GM20000 (cell line): ENCODE measurements around the gene FBXW4.

Experiments used
- DNase-seq: peaks from one replicate; pipeline ENCODE4 v3.0.0; 2012; ENCODE audit warnings: low spot score
- TF ChIP-seq, protein P1 (sequence below): IDR thresholded peaks from 2 replicates; pipeline ENCODE4 v1.5.1; 2012; ENCODE audit warnings: mild to moderate bottlenecking, control low read depth; ENCODE audit errors: extremely low read depth, missing control alignments

The FBXW4 gene

DNA sequence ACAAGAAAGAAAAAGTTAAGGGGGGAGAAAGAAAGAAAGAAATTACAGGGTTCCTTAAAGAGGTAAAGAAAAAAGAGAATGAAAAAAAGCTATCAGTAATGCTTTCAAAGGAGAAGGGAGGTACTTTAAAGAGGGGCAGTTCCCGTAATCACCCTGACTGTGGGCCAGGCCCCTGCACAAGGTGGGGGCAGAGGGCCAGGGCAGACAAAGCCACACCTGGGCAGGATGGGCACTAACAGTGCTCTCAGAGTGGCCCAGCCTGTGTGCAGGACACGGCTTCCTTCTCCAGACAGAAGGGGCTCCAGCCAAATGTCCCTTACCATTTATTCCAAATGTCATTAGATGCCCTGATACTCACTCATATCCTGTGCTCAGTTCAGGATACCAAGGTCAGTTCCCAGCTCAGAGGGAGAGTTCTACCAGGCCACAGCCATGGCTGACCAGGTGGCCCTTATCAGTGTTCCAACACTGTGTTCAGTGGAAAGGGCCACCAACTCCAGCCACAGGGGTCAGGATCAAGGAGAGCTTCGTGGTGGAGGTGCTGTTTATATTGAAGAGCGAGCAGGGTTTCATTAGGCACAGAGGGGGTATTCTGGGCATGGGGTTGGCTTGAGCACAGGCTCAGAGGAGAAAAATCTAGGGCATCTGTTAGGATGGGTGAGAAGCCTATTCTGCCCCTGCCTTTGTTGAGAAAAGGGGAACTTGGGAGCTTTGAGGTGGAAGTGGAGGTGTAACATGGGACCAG is 77.0 kb downstream of the FBXW4 start:
- DNase-seq: no peak
- TF ChIP-seq, protein P1, sequence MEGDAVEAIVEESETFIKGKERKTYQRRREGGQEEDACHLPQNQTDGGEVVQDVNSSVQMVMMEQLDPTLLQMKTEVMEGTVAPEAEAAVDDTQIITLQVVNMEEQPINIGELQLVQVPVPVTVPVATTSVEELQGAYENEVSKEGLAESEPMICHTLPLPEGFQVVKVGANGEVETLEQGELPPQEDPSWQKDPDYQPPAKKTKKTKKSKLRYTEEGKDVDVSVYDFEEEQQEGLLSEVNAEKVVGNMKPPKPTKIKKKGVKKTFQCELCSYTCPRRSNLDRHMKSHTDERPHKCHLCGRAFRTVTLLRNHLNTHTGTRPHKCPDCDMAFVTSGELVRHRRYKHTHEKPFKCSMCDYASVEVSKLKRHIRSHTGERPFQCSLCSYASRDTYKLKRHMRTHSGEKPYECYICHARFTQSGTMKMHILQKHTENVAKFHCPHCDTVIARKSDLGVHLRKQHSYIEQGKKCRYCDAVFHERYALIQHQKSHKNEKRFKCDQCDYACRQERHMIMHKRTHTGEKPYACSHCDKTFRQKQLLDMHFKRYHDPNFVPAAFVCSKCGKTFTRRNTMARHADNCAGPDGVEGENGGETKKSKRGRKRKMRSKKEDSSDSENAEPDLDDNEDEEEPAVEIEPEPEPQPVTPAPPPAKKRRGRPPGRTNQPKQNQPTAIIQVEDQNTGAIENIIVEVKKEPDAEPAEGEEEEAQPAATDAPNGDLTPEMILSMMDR: no peak

DNA sequence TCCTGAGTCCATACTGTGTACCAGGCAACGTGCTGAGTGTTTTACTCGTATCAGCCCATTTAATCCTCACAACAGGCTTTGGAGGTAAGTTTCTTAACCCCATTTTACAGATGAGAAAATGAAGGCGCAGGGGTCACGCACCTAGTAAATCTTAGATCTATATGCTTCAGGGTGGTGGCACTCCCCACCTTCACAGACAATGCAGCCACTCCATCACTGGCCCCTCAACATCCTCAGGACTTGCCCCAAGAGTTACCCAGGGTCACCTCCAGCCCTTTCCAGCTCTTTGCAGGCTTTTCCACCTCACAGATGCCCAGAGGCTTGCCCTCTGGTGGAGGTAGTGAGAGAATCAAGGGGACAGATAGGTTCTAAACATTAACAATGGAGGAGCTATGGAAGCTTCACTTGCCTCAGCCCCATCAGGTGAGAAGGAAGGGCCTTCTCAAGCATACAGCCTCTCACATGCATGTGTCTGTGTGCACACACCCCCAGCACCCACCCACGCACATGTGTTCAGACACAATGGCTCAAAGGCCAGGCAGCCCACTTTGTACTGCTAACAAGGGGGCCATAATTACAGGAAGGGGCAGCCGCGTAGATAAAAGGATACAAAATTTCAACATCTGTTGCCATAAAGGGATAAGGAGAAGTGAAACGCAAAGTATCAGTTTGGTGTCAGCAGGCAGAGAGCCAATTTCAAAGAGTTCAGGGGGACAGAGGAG is 77.7 kb downstream of the FBXW4 start:
- TF ChIP-seq, protein P1: no peak
- peak; percentile 77 for DNase-seq

DNA sequence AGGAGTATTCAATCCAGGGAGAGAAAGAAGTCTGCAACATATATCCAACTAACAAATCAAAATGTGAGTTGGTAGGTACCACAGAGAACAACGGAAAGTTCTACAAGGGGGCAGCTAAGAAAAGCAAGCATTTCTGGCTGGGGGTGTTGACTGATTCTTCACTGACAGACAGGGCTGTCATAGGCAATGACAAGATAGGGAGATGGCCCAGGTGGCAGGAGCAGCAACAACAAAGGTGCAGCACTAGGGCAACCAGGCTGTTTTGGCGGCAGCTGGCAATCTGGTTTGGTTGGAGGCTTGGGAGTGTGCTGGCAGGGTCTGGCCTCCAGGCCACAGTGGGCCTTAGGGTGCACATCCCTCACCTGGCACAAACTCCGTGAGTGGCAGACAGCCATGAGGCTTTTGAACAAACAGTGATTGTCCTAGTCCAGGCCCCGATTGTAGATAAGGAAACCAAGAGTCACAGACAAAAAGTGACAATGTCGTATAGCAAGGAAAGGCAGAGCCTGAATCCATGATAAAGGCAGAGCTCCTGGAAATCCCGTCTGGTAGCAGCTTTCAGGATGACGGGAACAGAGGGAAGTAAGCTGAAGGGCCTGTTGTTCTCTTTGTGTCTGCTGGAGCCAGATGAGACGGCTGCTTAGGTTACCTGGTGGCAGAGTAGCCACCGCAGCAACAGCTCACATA is 78.4 kb downstream of the FBXW4 start:
- TF ChIP-seq, protein P1: no peak

DNA sequence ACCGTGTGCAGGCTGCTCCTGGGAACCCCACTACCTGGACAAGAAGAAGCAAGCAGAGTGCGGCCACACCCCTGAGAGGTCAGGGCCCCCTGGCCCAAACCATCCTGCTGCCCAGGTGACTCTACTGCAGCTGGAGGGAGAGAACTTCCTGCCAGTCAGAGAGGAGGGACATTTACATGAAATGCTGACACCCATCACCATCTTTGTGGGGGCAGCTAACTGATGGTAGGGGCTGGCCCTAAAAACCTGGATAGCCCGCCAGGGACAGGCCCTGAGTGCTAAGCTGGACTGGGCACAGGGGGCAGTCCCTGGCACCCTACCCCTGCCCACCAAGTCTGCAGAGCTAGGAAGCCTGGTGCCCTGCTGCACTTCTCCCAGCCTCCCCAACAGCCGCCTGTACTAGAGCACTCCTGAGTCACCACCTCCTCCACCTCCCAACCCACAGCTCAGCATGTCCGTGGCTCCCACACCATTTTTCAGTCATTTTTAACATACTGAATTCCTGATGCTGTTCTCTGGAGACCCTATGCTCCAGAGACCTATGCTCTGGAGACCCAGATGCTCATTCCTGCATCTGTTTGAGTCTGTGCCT is 79.3 kb downstream of the FBXW4 start:
- no peak for DNase-seq
- TF ChIP-seq, protein P1: no peak

More for the DNA sequence above, 78.4 kb downstream of the FBXW4 start:
- DNase-seq: no peak

DNA sequence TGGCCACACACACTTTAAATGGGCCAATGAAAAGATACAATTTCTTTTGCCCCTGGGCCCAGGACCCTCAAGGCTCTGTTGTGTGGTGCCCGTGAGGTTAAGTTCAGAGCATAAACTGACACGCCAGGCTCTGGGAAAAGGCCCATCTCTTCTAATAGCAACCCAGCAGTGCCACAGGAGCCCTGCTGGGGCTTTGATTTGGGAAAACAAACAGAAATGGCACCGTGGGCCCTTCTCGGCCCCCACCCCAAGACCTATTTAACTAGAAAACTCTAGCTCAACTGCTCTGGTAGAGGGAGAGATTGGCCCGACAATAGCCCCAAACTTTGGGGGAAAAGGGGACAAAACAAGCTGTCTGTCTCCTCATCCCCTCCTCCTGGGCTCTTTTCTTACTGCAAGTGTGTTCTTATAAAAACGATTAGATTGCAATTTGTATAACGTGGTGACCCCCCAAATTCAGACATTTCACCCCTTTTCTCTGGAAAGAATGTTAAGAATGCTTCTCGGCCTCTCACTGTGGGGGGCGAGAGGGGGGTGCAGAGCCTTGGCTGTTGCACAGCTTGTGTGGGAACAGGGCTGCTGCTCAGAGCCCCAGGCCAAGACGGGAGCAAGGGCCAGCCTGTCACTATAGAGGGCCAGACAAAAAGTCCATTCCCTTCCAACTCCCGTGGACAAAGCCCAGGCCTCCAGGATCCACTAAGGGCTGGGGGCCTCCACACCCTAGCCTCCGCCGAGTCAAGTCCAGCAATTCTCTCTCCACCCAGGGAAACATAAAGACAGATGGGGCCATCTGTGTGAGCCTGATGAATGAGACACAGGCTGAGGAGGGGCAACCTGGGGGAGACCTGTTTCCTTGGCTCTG is 80.1 kb downstream of the FBXW4 start:
- no peak for DNase-seq
- TF ChIP-seq, protein P1: no peak

DNA sequence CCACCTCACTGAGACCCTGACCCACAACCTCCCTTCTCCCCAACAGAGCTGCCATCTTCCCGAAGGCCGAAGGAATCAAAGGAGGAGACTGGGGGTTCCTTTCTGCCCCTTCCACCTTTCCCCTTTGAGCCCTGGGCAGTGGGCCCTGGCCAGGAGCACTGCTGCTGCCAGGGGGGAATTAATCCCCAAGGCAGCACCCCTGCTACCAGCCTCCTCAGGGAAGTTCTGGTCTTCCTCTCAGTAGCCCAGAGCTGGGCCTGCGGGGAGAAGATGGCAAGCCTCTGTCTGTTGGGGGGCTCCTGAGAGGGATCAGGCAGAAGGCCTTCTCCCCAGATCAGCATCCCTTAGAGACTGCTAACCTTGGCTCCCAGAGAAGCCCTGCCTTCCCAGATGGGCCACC is 81.3 kb downstream of the FBXW4 start:
- DNase-seq: no peak
- TF ChIP-seq, protein P1: no peak
